ENCODE data around the gene SLC4A1. TPM values are rescaled to one million over a fixed set of nuclear protein-coding genes. Genes with fewer than 3 reads are reported as not detected.

The SLC4A1 gene
- total and polyA plus RNA-seq, 2 of the 13 experiments (the other 11 are each of a cell fraction or from before 2014, with no cell fraction given), result not detected

- TF ChIP-seq ZNF280D (CRISPR knock-in tag; IDR thresholded peaks at IDR 0.05) (no peak), HMGA1 (CRISPR knock-in tag; conservative IDR thresholded peaks at IDR 0.05) (no peak), TEAD3 (CRISPR knock-in tag; optimal IDR thresholded peaks at IDR 0.05; ENCODE audit: borderline replicate concordance) (no peak), PRDM15 (CRISPR knock-in tag; IDR thresholded peaks at IDR 0.05) (no peak), USF2 (IDR thresholded peaks at IDR 0.05; ENCODE audit: low read depth, low read length) (no peak), USF2 (CRISPR knock-in tag; IDR thresholded peaks at IDR 0.05; ENCODE audit: borderline replicate concordance) (no peak), RFXAP (CRISPR knock-in tag; IDR thresholded peaks at IDR 0.05; ENCODE audit: borderline replicate concordance) (no peak), ZNF746 (CRISPR knock-in tag; IDR thresholded peaks at IDR 0.05) (no peak), CREM (IDR thresholded peaks at IDR 0.05) (no peak), CREM (CRISPR knock-in tag; IDR thresholded peaks at IDR 0.05) (no peak), ZNF564 (CRISPR knock-in tag; IDR thresholded peaks at IDR 0.05) (no peak), SIX1 (CRISPR knock-in tag; IDR thresholded peaks at IDR 0.05; ENCODE audit: borderline replicate concordance) (no peak), ZNF710 (CRISPR knock-in tag; IDR thresholded peaks at IDR 0.05; ENCODE audit: borderline replicate concordance) (no peak), EP300 (IDR thresholded peaks at IDR 0.05; ENCODE audit: low read depth in 2 of 2, low read length in 2 of 2) (no peak), EP300 (CRISPR knock-in tag; IDR thresholded peaks at IDR 0.05; ENCODE audit: borderline replicate concordance) (no peak), THAP11 (CRISPR knock-in tag; IDR thresholded peaks at IDR 0.05) (no peak), ARHGAP35 (CRISPR knock-in tag; IDR thresholded peaks at IDR 0.05; ENCODE audit: borderline replicate concordance) (peak; percentile 45; the same call in 1 of the 2 replicates), ATF1 (CRISPR knock-in tag; IDR thresholded peaks at IDR 0.05) (no peak), SRY (CRISPR knock-in tag; IDR thresholded peaks at IDR 0.05) (no peak; the same call in 1 of the 2 replicates)
These were observed 69.0 kb downstream of the SLC4A1 start (continued) for GRCh38 chr17:44198721-44199552.
